Dermis blood vessel endothelial cell (primary cell): ENCODE results near the gene SPTBN1. TPM values are rescaled to one million over a fixed set of nuclear protein-coding genes. Genes with fewer than 3 reads are reported as not detected.
A peak's percentile ranks its signal among the peaks of the same experiment; 100 is the strongest.

ENCODE experiments used
- DNase-seq: peaks from one replicate; pipeline ENCODE4 v3.0.0; 2010
- total RNA-seq: library from RNA; depleted of rRNA; stranded (reverse); fragments of >200 nt; gene quantifications from 2 replicates; pipeline ENCODE4 v1.2.3, GENCODE V29; 2014

Gene SPTBN1
- total RNA-seq, 1 donor from 2014 or later = 916 TPM

DNA sequence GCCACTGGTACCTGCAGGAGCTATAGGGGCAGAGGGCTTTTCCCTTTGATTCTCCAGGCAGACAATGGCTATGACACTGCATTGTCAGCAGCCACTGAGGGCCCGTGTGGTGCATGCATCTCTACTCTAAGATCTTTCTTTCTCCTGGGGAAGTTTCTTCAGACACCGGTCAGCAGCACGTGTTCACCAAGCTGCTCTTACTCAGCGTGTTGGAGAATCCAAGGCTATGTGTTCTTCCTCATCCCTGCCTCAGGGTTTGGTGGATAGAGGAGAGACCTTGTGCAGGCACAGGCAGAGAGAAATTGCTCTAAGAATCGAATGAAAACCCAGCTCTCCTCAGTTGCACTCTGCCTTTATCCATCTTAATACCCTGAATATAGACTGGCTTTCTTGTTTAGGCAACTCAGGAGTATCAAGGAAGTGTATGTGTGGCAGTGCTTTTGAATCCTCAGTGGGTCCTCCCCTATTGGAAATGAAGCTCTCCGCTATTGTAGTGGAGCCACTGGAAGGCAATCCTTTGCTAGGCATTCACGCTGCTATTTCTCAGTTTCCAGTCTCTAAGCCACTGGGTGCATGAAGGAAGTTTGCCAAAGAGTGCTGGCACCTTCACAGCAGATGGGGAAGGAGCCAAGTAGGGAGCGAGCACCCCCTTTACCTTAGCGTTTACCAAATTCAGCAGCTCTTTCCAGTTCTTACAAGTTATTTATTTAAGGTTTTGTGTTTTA lies 180.4 kb downstream of the SPTBN1 start:
- DNase-seq = no peak

DNA sequence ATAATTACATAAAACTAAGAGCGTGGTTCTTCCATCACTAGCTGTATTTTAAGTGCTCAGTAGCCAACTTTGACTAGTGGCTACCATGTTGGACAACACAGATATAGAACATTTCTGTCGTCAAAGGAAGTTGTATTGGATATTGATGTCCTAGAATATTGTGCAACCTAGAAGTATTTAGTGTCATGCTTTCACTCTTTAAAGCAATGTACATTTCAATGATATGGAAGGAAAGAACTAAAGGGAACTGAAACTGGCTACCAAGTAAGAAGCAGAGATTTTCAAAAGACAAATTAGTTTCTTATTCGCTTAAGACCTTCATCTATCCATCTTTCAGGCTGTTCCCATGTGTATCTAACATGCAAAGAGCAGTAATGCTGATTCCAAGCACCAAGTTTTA lies 182.0 kb downstream of the SPTBN1 start:
- no peak for DNase-seq

DNA sequence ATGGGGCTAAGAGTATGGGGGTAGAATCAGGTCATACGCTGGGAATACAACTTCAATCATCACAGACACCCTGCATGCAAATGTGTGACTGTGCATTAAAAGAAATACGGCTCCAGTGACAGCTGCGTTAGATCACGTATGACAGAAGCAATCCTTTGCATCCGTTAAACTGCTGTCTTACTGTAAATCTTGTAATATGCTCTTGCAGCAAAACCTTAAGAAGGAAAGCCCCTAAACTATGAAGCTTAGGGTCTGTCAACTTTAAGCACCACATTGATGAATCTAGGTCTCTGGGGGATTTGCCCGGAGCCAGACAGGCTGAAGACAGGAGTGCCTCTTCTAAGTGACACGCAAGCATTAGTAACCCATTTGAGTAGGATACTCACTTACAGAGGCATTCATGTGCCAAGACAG lies 182.7 kb downstream of the SPTBN1 start:
- DNase-seq = no peak

DNA sequence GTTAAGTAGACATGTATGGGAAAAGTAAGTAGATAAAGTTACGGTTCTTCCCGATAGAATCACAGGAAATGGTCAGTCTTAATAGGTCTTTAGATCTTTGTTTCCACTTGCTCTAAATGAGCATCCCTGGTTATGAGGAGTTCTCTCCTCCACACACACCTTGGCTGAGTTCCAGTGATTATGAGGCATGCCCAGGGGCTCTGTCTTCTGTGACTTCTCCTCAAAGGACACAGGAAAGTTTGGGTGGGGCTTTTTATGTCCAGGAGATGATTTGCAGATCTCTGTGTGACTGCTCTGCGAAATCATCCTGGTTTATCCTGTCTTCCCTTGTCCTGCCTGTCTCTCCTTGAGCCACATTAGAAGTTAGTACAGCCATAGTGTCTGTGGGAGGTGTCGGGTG lies 183.5 kb downstream of the SPTBN1 start:
- DNase-seq = peak; percentile 62

DNA sequence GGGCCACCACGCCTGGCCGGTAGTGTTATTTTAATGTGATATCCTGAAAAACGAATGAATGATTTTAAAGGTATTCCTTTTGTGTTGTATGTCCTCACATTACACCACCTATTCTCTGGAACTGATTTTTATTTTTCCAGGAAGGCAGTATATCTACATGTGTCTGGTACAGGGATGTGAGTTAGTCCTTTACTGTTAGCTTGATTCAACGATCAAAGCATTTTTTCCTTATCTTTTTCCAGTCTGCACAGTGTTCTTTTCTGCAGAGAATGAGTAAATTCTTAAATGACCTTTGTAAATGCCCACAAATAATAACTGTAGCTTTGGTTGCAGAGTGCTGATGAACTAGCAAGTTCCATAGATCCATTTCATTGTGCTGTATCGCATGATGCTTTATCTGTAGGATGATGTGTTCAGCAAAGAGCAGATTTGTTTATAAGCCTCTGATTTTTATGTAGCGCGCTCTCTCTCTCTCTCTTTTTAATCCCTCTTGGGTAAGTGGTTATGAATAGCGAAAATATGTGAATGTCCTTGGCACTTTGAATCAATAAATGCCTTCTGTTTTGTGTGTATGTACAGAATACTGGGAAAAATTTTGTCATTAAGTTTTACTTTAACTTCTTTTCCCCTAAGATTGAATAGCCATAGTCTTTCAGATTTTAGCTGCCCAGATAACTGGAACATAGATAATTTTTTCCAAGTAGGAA lies 184.9 kb downstream of the SPTBN1 start:
- no peak for DNase-seq

DNA sequence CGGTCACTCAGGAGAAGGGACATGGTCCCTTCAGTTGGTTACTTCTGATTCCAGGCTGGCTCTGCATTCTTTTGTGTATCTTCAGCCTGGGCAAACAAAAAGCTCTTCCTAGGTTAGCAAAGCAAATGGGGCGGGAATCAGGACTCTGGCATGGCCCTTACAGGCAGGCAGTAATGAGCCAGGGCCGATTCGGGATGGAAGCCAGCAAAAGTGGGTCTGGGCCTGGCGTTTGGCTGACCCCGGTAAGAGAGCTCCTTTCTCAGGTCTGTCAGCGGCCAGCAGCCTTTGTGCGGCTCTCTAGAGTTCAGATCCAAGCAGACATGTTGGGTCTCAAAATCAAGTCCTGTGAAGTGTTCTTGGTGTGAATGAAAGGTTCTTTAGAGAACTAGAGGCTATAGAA lies 185.9 kb downstream of the SPTBN1 start:
- no peak for DNase-seq

DNA sequence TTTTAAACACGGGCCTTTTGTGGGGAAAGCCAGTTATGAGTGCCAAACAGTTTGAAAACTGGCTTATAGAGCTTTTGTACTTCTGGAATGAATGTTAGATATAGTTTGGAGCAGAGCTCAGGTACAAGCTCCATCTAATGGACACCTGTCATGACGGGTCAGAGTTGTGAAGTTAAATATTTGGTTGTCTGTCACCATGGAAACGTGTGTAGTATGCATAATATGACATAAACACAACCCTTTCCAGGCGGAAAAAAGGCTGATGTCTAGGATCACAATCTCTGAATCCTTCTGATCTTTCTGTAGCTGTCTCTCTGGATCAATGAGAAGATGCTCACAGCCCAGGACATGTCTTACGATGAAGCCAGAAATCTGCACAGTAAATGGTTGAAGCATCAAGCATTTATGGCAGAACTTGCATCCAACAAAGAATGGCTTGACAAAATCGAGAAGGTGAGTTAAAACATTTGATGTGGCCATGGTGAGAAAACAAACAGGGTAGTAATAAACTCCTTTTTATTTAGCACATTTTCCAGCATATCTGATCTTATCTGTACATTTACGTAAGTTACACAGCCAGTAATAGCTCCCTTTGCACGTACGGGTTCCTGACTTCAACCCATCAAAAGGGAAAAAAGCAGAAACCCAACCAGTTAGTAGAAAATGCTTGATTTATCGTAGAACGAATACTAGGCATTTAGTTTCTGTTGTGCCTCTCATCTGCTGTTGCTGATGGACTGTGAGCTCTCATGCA lies 186.7 kb downstream of the SPTBN1 start:
- DNase-seq = no peak

DNA sequence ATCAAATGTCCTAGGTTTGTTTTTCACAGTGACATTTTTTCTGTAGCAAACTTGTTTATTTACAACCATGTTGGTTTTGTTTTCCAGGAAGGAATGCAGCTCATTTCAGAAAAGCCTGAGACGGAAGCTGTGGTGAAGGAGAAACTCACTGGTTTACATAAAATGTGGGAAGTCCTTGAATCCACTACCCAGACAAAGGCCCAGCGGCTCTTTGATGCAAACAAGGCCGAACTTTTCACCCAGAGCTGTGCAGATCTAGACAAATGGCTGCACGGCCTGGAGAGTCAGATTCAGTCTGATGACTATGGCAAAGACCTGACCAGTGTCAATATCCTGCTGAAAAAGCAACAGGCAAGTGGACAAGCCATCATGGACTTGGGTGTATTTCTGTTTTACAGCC lies 188.1 kb downstream of the SPTBN1 start:
- no peak for DNase-seq

DNA sequence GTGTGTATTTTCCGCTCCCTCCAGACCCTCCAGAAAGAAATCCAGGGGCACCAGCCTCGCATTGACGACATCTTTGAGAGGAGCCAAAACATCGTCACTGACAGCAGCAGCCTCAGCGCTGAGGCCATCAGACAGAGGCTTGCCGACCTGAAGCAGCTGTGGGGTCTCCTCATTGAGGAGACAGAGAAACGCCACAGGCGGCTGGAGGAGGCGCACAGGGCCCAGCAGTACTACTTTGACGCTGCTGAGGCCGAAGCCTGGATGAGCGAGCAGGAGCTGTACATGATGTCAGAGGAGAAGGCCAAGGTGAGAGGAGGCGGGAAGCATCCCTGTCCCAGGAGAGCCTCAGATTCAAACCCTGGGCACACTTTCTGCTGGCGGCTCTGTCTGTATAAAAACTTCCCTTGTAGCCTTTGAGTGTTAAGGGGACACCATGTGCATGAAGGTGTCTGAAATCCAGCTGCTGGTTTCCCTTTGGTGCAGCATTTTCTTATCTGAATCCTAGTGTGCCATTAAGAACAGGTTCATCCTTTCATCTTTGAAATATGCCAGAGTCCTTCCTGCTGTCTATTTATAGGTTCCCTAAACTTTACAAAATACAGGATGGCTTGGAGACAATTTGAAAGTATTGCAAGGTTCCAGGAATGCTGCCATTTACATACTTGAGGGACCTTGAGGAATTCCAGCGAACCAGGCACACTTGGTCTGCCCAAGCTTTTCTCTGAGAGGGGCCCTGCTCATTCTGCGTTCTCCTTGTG lies 190.2 kb downstream of the SPTBN1 start:
- DNase-seq = no peak

DNA sequence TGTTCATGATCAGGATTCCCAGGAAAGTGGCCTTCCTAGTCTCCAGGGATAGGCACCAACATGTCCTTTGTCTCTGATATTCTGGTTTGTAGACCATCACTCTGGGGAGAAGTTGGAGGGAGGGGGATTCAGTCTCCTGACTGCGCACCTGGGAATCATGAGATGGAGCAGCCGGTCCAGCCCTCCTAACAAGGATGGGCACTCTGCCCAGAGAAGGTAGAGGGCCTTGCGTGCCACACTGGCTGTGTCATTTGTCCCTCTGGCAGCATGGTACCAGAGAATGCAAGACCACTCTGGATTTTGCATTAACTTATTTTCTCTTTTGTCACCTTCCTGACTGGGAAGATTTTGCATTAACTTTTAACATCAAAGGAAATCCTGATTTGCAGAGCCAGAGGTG lies 192.1 kb downstream of the SPTBN1 start:
- DNase-seq = no peak

DNA sequence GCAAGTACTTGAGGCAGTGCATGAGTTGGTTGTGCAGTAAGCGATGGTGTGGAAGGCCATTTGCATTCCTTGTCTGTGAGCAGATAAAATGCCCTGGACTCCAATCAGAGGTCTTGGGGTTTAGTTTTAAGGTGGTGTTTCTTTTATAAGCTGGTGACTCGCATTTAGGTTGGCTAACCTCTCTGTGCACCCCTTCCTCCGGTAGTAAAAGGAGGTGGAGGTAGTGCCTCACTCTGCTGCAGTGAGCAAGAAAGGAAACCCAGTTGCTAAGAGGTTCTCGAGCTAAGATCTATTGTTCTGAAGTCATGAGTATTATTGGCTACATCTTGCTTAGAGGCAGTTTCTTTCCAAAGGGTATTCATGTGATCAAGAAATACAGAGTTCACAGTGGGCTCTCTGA lies 193.1 kb downstream of the SPTBN1 start:
- no peak for DNase-seq

DNA sequence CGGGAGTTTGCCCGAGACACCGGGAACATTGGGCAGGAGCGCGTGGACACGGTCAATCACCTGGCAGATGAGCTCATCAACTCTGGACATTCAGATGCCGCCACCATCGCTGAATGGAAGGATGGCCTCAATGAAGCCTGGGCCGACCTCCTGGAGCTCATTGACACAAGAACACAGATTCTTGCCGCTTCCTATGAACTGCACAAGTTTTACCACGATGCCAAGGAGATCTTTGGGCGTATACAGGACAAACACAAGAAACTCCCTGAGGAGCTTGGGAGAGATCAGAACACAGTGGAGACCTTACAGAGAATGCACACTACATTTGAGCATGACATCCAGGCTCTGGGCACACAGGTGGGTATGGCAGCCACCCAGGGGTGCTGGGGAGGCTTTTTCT lies 193.5 kb downstream of the SPTBN1 start:
- no peak for DNase-seq

DNA sequence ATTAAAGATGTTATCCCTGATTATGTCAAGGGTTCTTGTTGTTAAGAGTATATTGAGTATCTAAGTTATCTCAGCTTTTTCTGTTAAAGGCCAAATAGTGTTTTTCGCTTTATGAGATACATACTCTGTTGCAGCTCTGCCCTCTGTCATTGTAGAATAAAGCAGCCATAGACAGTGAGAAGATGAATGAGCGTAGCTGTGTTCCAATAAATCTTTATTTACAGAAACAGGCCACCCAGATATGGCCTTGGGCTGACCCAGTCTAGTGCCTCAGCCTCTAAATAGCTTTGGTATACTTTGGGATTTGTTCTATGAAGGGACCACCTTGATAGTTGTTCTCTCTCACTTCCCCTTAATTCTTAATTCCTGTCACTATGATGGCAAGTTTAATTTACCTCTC lies 194.5 kb downstream of the SPTBN1 start:
- DNase-seq = no peak

DNA sequence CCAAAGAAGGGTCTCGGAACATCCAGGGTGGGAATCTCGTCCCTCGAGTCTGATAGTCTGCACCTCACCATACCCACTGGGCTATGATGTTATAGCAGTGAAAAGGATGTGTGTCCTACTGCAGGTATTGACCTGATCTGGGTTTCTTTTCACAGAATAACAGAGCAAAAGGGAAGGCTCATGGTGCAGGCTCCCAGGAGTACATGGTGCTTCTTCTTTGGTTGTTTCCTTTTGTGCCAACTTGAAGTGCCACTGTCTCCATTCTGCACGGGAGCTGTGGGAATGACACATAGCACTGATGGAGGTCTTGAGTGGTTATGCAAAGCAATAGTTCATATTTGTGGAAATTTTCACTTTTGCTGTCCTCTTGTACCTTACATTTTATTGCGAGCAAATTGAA lies 195.2 kb downstream of the SPTBN1 start:
- DNase-seq = no peak

DNA sequence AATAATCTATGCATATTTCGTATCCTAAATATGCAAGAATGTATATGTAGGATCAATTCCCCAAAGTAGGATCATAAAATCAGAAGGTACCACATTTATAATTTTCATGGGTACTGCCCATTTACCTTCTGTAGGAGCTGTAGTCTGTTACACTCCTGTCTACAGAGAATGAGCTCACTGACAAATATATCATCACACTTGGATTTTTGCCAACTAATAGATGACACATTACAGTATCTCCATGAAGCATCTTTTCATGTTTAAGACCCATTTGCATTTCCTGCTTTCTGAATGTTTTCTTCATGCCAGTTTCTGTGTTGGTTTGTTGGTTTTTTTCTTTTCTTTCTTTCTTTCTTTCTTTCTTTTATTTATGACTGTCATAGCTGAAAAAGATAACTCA lies 196.4 kb downstream of the SPTBN1 start:
- DNase-seq = no peak

DNA sequence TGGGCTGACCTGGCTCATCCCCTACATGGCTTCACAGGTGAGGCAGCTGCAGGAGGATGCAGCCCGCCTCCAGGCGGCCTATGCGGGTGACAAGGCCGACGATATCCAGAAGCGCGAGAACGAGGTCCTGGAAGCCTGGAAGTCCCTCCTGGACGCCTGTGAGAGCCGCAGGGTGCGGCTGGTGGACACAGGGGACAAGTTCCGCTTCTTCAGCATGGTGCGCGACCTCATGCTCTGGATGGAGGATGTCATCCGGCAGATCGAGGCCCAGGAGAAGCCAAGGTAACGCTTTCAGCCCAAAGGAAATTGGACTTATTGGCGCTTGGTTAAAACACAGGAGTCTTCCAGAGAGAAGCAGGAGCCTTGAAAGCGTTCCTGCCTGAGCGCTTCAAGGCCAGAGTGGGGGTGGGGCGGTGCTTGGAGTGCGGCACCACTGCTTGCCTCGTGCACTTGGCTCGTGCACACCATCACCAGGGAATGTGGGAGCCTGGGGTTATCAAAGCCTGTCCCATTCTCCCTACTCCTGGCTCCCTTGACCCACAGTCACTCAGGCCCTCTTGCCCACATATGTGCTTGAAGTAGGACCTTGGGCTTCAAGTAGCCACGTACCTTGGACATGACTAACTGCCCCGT lies 197.6 kb downstream of the SPTBN1 start:
- no peak for DNase-seq

DNA sequence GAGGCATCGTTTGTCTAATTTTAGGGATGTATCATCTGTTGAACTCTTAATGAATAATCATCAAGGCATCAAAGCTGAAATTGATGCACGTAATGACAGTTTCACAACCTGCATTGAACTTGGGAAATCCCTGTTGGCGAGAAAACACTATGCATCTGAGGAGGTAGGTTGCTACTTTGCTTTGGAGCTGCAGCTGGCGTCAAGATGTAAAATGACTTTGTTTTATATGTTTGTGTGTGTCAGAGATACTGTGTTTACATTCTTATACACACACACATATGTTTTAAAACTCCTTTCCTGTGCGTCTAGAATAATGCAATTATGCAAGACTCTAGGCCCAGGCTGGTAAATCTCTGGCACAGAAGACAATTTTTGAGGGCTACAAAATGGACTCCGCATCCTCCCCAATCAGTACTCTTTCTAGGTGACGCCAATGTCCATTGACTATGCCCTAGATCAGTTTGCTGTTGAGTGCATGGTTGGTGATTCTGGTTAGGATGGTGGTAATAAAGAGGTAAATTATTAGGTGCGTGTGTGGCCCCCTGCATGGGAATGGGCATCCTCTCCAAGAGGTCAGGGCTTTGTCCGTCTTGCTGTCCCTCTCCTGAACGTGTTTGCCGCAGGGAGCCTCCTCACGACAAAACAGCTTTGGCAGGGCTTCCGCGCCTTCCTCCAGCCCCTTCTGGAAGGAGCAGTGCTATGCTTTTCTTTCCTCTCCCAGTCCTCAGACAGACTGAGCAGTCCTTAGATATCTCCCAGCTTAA lies 199.1 kb downstream of the SPTBN1 start:
- no peak for DNase-seq

DNA sequence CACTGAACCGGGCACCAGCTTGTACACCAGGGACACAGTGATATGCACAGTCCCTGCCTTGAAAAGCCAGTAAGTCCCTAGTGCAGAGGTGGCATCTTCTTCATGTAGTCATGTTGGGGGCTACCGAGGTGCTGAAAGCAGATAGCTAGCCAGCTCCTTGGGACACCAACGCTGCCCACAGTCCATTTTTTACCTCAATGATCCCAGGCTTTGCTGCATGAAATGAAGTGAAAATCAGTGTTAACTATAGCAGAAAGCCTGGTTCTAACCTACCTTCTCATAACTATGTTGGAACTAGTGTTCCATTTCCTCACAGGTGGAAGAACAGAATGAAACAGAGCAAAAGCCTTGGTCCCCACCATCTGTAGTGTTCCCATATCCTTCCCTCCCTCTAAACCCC lies 200.7 kb downstream of the SPTBN1 start:
- no peak for DNase-seq

DNA sequence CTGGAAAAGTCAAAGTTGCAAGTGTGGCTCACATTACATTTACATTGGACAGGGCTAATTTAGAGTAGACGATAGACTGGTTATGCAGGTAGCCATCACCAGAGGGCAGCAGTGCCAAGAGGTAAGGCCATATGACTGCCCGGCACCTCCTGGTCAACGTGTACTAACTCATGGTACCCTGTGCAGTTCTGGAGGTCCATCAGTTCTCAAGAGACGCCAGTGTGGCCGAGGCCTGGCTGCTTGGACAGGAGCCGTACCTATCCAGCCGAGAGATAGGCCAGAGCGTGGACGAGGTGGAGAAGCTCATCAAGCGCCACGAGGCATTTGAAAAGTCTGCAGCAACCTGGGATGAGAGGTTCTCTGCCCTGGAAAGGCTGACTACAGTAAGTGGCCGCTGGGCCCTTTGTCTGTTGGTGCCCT lies 201.5 kb downstream of the SPTBN1 start:
- DNase-seq = peak; percentile 73

DNA sequence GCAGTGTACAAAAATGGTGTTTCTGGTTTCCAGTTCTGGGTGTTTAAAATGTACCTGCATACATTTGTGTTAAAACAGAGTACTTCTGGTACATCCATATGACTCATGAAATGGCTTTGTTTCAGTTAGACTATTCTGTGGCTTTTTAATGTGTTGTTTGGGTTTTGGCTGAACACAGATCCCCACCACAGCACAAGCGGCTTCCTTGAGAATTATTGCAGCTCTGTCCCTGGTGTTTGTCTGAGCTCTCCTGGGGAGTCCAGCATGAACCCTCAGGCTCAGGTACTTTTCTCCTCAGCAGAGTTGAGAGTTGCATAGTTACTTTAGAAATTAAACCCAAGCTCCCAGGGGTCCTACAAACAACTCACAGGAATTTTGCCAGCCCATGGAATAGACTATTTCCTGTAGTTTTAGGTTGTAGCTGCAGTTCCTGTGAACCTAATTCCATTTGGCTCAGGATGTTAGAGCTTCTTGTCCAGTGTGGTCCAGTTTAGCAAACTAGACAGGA lies 202.5 kb downstream of the SPTBN1 start:
- peak; percentile 30 for DNase-seq

DNA sequence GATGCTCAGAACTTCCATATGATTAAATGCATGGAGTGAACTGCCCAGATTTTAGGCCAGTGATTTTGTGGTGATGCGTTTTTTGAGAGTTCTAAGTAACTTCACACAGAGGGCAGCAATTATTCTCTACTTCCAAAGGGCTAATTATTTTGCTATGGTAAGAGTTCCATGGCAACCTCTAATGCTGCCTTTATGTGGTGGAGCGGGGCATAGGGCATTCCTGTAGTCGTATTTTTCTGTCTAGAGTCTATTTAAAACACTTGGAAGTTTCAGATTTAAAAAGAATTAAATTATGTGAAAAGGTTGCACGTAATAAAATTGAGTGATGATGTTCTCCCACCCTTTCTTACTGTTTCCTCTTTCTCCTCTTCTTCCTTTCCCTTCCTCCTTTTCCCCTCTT lies 203.4 kb downstream of the SPTBN1 start:
- DNase-seq = no peak

DNA sequence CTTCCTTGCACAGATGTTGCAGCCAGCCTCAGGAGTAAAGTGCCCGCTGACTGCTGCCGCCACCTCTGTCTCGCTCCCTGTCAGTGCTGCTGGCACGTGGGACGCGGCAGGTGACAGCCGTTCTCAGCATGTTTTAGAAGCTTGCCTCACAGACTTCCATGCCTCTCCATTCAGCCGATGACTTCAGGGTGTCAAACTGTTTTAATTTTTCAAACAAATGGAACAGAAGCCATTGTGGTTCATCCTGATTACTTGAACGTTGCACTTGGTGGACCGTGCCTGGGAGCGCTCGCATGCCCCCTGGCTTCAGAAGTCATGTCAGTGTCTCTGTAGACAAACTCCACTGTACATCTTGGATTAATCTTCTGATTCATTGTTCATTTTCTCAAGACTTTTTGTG lies 204.6 kb downstream of the SPTBN1 start:
- no peak for DNase-seq
